Measurements from ENCODE around the gene ARL4D.
"Not testable (repeated sequence)": the region's sequence is repeated elsewhere in the genome, so short reads cannot be mapped to it uniquely, and the experiment has no call there.

- not testable (repeated sequence) for TF ChIP-seq EZH2 (IDR thresholded peaks at IDR 0.05; ENCODE audit: insufficient read depth, poor library complexity, severe bottlenecking); EZH2phosphoT487 (IDR thresholded peaks at IDR 0.05; ENCODE audit: insufficient read depth, low read depth)
These were observed 22.9 kb upstream of the ARL4D start for GRCh38 chr17:43375915-43376314.
